Brain microvascular endothelial cell (primary cell): ENCODE measurements around the gene POC1A.

Experiments
- DNase-seq: peaks from one replicate; pipeline ENCODE4 v3.0.0-alpha.2; 2020
- H3K27ac ChIP-seq: fragments of 250-450 bp; sonication (Bioruptor Pico); 2 replicates; pipeline ENCODE4 v1.5.1; 2020; ENCODE audit warnings: mild to moderate bottlenecking, moderate library complexity
- H3K27me3 ChIP-seq: fragments of 250-450 bp; sonication (Bioruptor Pico); replicated peaks from 2 replicates; pipeline ENCODE4 v1.5.1; 2020; ENCODE audit warnings: mild to moderate bottlenecking
- H3K36me3 ChIP-seq: fragments of 250-450 bp; sonication (Bioruptor Pico); replicated peaks from 2 replicates; pipeline ENCODE4 v1.5.1; 2020; ENCODE audit warnings: mild to moderate bottlenecking
- H3K4me3 ChIP-seq: 2 replicates; pipeline ENCODE4 v1.5.1; 2011; ENCODE audit warnings: low read depth, mild to moderate bottlenecking, control low read depth, low read length, moderate library complexity
- in situ Hi-C: cut with HindIII; loops from 2 replicates; pipeline ENCODE4 v1.10.0; 2017; ENCODE audit warnings: low sequenced_read_pairs, low pct_ligation_motif_present
- TF ChIP-seq, protein P1 (sequence below): IDR thresholded peaks from 2 replicates; pipeline ENCODE4 v1.5.1; 2011; ENCODE audit warnings: low read depth, mild to moderate bottlenecking, moderate library complexity, low read length, control low read depth, inconsistent platforms; ENCODE audit errors: missing control alignments

The POC1A gene

DNA sequence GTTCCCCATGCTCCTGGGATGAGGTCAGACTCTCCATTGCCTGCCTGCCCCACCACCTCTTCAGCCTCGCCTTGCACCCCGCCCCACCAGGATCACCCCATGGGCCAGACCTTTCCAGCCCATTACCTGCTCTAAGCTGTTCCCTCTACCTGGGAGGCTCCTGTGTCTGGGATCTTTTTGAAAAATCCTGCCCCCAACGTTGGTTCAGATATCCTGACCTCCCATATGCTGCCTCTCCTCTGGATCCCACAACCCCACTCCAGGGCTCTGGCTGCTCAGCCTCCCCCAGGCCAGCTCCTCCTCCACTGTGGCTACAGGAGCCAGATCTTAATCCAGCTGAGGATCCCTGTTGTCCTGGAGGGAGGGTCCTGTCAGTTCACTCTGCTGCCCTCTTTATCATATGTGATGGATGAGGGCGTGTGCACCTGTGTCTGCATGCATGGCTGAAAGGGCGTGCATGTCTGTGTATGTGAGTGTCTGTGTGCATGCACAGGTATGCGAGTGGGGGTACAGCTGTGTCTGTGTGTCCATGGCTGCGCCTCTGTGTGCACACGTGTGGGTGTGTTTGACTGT lies 22.0 kb upstream of the POC1A start:
- Histone ChIP-seq H3K27me3 (no peaks in the 10 kb centered on the region), H3K36me3 (no peaks in the 10 kb centered on the region), H3K4me3 (no peak overlapping the region), H3K27ac (no peak overlapping the region)
- no peak for DNase-seq
- TF ChIP-seq, protein P1, sequence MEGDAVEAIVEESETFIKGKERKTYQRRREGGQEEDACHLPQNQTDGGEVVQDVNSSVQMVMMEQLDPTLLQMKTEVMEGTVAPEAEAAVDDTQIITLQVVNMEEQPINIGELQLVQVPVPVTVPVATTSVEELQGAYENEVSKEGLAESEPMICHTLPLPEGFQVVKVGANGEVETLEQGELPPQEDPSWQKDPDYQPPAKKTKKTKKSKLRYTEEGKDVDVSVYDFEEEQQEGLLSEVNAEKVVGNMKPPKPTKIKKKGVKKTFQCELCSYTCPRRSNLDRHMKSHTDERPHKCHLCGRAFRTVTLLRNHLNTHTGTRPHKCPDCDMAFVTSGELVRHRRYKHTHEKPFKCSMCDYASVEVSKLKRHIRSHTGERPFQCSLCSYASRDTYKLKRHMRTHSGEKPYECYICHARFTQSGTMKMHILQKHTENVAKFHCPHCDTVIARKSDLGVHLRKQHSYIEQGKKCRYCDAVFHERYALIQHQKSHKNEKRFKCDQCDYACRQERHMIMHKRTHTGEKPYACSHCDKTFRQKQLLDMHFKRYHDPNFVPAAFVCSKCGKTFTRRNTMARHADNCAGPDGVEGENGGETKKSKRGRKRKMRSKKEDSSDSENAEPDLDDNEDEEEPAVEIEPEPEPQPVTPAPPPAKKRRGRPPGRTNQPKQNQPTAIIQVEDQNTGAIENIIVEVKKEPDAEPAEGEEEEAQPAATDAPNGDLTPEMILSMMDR, result no peak
- in situ Hi-C loops, result no loop called here

DNA sequence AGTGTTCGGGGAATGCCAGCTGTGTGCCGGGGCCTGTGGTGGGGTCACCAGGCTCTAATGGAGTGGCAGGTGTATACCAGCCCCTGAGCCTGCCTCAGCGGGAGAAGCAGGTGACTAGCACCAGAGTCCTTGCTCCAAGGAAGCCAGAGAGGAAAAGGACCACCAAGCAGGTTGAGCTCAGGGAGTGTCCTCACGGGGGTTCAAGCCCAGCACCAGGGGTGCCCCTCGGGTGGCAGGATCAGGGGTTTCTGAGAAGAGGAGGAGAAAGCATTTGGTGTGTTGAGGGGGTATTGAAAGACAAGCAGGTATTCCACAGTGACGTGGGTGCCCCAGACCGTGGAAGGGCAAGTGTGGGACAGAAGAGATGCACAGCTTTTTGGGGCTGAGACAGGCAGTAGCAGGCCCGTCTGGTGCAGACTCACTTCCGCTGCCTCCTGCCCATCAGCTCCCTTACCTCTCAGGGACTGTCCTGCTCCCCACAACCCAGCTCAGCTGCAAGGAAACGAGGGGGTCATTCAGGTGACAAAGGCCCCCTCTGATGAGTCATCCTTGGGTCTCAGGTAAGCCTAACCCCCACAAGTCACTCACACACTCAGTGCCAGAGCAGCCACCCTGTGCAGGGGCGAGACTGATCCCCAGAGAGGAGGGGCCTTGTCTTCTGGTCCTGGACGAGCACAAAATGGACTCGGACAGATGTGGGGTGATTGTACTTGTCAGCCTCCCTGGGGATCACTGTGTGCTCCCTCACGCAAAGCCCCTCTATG lies 21.4 kb upstream of the POC1A start:
- no peak overlapping the region for H3K4me3 ChIP-seq
- TF ChIP-seq, protein P1, result no peak
- in situ Hi-C loops, result no loop called here
- no peak overlapping the region for H3K27ac ChIP-seq
- DNase-seq, result no peak
- no peaks in the 10 kb centered on the region for H3K27me3 ChIP-seq
- no peaks in the 10 kb centered on the region for H3K36me3 ChIP-seq

DNA sequence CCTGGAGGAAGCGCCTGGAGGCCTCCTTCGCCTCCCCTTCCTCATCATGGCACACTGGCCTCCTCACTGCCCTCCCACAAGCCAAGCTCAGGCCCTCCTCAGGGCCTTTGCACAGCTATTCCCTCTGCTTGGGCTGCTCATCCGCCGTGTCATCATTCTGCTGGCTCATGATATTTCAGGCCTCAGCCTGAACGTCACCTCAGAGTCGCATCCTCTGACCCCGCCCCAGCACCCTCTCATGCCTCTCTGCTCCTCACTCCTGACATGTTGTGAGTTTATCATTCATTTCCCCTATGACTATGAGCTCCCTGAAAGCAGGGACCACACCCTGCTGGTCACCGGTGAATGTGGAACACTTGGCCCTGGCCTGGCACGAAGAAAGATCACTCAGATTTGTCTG lies 20.7 kb upstream of the POC1A start:
- in situ Hi-C loops, result no loop called here
- Histone ChIP-seq H3K27ac (no peak overlapping the region), H3K4me3 (no peak overlapping the region), H3K36me3 (no peaks in the 10 kb centered on the region), H3K27me3 (no peaks in the 10 kb centered on the region)
- no peak for DNase-seq
- TF ChIP-seq, protein P1, result no peak

DNA sequence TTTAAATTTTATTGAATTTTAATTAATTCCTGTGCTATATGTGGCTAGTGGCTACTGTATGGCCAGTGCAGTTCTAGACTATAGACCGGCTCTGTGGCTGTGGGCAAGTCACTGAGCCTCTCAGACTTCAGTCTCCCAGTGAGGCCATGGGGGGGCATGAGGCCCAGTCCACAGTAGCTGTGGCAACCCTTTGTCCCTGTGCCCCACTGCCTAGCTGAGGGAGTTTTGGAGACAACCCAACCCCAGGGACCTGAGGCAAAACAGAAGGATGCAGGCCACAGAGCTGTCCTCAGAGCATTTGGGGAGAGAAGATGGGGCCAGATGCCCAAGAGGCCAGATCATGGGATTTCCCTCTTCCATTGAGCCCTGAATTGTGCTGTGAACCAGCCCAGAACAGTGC lies 18.9 kb upstream of the POC1A start:
- TF ChIP-seq, protein P1, result no peak
- Histone ChIP-seq H3K27ac (no peak overlapping the region), H3K36me3 (no peaks in the 10 kb centered on the region), H3K27me3 (no peaks in the 10 kb centered on the region), H3K4me3 (no peak overlapping the region)
- in situ Hi-C loops, result no loop called here
- DNase-seq, result no peak

DNA sequence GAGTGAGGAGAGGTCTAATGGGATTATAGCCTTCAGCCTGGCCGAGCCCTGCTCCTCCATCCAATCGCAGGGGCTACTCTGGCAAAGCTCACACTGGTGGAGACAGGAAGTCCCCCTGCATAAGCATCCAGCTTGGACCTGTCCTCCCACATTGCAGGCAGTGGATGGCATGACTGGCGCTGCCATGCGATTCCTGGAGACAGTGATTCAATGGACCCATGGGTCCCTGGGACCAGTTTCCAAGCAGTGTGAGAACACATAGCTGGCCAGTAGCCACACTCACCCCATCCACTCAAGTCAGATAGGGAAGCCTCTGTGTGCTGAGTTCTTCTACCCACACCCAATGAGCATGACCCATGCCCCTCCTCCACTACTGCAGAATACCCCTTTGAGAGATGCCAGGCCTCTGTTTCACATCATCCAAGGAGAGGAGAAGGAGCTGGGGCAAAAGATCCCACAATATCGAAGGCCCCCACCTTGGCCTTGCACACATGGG lies 18.1 kb upstream of the POC1A start:
- no peak for DNase-seq
- H3K27ac ChIP-seq, result no peak overlapping the region
- no peak overlapping the region for H3K4me3 ChIP-seq
- no peaks in the 10 kb centered on the region for H3K27me3 ChIP-seq
- no peaks in the 10 kb centered on the region for H3K36me3 ChIP-seq
- TF ChIP-seq, protein P1, result no peak
- in situ Hi-C loops, result no loop called here
